ENCODE results near the gene APH1B.
"Not testable (repeated sequence)": the region's sequence is repeated elsewhere in the genome, so short reads cannot be mapped to it uniquely, and the experiment has no call there.

Gene APH1B

DNA sequence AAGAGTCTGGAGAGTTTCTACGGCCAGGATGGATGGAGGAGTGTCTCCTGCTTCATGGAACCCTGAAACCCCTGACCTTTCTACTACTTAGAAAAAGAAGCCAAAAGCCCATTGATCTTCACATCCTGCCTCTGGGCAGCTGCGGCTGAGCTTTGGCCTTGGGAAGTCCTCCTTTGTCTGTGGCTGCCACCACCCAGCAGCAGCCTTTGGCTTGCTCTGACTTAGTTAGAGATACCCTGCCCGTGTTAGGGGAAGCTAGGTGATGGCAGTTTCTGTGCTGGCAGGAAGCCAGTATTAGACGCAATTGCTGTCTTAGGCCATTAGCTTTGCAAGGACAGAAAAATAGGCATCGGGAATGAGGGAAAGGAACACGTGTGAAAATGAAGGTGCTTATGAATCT lies 18.8 kb downstream of the APH1B start:
- no peak for DNase-seq (ENCODE audit: low read depth in 2 of 2)

DNA sequence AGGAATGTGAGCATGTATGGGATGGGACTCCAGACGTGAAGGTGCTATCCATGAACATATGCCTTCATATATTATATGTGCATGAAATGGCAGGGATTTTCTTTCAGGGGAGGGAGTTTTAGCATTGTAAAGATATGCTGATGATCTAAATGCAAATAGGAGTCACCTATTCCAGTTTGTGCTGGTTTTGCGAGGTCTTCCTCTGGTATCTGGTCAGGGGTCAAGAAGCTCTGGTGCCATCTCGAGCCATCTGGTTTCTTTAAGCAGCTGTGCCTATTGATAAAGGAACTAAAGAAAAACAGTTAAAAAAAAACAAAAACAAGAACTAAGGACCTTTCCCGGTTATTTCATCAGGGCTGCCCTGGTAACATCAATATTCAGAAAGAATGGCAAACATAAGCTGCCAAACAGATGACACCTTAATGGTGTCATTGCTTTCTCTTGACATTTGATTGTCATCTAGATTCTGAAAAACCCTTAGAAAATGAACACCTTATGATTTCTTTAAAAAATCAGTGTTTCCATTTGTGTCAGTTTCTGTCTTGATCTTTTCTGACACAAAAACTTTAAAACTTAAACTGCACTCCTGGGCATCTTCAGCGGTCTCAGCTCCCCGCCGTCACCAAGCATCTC lies 22.7 kb downstream of the APH1B start:
- no peak for DNase-seq (ENCODE audit: low read depth in 2 of 2)

DNA sequence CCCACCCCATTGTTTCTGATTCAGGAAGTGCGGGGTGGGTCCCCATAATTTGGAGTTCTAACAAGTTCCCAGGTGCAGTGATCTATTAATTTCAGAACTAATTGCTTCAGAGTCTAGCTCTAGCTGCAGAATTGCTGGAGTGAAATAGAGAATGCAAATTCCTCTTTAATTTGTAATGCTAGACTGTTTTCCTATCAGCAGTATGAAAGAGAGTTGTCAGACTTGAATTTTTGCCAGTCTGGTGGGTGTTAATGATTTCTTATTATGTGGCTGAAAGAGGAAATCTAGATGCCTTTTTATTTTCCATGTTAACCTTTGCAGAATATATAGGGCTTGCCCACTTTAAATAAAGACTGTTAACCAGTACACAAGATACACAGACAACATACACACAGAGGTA lies 23.7 kb downstream of the APH1B start:
- no peak for DNase-seq (ENCODE audit: low read depth in 2 of 2)

DNA sequence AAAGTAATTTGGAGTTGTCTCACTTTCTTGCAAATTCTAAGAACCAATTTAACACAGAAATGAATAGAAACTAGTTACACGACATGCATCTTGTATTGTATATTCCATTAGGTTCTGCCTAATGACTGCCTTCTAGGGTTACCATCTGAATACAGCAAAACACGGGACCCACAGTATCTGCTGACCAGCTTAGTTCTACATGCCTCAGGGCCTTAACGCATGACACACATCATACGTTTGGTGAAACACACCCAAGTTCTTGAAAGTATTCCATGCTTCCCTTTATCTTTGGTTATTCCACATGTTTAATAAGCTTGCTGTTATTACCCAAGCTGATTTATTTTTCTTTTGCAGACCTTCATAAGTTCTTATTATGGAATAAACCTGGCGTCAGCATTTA lies 27.9 kb downstream of the APH1B start:
- DNase-seq (ENCODE audit: low read depth in 2 of 2): no peak

DNA sequence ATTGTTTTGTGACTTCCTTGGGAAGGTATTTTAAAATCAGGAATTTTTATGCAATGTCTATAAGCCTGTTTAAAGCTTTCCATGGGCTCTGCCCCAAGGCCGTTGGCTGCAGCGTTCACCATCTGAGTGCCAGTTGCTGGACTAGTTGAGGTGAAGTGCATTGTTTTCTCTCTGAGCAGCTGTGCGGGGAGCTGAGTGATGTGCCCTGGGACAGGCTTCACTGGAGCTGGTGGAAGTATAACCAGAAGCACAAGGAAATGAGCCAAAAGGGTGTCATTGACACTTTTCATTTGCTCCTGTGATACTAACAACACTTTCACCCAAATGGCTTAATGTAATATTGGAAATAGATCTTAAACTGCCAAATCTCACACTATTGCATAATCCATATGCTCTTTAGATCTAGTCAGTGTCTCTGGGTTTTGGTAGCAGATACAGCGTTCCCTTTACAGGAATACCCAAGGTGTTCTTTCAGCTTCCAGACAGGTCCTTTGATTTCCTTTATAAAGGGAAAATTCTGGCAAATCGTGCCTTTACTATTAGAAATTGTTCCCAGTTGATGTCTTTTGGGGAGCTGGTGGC lies 29.2 kb downstream of the APH1B start:
- no peak for DNase-seq (ENCODE audit: low read depth in 2 of 2)

DNA sequence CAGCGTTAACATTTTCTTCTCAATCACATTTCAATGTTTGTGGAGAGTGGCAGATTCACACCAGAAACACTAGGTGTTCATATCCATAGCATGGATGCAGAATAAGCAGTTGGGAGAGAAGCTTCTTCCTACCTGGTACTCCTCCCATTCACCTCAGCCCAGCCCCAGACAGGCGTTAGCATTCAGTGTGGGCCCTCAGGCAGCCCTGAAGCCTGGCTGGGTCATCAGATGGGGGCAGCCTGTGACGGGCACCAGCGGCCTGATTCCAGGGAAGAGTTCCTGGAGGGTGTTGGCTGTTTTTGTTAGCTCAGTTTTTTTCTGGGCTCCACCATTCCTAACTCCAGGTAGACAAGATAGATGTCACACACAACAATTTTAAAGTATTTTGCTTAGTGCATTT lies 31.1 kb downstream of the APH1B start:
- DNase-seq (ENCODE audit: low read depth in 2 of 2): no peak

DNA sequence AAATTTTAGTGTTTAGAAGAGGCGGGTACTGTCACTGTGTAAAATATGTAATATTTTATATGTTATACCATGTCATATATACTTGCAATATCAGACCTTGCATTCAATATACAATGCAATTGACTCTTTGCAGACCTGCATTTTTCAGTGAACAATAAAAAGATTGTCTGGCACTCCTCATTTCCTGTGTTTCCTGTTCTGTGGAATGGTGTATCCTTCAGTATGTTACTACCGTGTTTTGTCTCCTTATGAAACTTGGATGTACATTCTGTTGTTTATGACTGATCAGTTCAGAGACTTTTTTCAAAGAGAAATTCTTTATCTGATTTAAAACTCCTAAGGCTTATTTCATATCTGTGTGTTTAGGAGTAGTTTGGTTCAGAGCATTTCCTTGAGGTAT lies 31.5 kb downstream of the APH1B start:
- no peak for DNase-seq (ENCODE audit: low read depth in 2 of 2)

DNA sequence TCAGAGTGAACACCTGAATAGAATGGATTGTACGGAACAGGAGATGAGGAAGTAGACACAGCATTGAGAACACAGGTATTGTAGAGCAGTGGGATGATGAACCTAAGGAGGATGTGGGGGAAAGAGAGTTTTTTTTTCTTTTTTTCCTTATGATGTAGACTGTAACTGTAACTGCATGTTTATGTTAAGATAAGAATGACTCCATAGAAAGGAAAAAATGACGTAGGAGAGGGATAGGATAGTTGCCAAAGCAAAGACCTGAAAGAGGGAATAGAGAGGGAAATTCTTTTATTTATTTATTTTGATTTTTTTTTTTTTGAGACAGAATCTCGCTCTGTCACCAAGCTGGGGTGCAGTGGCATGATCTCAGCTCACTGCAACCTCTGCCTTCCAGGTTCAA lies 33.2 kb downstream of the APH1B start:
- DNase-seq (ENCODE audit: low read depth in 2 of 2): no peak

DNA sequence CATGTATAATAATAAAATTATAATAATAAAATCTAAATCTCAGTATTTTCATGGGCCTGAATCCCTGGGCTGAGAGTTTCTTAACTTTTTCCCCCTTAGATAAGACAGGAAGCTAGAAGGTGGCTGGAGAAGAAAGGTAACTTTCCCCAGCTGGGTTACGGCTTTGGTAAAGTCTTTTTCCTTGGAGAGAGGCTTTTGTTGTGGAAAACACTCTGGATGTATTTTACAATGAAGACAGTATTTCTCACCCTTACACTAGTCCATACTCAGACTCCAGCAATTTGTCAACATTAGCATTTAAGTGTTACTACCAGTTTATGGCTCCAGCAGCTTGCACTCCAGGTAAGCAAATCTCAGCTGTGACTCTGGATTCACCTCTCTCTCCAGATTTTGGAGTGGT lies 34.9 kb downstream of the APH1B start:
- DNase-seq (ENCODE audit: low read depth in 2 of 2): no peak

DNA sequence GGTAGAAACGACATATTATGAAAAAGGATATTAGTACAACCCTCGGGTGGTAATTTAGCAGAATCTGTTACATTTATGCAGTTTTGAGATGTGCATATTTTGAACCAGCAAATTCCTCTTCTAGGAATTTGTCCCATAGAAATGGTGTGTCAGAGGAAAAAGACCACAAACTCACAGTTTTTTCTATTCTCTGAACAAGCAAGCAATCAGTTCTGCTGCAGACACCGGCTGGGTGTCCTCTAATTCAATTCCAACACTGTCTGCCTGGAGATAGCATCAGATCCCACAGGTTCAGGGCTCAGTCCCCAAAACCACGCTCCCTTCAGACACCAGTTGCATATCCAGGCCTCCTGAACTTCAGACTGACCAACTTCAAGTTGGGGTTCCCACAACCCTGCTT lies 36.4 kb downstream of the APH1B start:
- DNase-seq (ENCODE audit: low read depth in 2 of 2): no peak

DNA sequence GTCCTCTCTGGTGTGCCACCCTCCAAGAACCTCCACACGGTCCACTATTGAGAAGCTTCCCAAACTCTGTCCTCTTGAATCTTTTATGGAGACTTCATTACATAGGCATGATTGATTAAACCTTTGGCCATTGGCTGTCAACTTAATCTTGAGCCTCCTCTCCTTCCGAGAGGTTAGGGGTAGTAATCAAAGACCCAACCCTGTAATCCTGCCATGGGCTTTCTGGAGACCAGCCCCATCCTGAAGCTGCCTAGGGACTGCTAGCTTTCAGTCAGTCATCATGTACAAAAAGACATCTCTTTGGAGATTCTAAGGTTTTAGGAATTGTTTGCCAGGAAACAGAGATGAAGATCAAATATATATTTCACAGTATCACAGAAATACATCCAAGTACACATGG lies 37.0 kb downstream of the APH1B start:
- no peak for DNase-seq (ENCODE audit: low read depth in 2 of 2)

DNA sequence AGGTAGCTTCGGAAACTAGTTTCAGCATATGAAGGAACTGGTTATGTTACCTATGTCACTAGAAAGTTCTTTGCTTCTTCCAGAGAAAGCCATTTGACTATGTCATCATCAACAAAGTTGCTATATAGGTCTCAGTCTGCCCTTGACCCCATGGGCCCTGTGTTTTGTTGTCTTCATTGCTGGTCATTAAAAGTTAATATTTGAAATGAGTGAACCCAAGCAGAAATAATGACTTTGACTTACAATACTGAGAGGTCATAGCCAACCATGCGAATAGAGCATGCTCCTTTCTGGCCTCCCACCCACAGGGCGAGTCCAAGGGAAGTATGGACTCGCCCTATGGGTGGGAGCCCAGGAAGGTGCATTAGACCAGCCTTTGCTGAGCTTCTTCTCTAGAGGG lies 40.9 kb downstream of the APH1B start:
- no peak for DNase-seq (ENCODE audit: low read depth in 2 of 2)

DNA sequence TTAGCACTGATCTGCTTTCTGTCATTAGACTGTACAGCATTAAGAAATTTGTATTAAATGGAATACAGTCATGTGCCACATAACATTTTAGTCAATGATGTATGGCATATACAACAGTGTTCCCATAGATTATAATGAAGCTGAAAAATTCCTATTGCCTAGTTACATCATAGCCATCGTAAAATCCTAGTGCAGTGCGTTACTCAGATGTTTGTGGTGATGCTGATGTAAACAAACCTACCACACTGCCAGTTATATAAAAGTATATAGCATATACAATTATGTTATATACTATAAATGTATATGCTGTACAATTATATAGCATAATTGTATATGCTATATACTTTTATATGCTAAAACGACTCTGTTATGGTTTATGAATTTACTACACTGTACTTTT lies 41.7 kb downstream of the APH1B start:
- no peak for DNase-seq (ENCODE audit: low read depth in 2 of 2)

DNA sequence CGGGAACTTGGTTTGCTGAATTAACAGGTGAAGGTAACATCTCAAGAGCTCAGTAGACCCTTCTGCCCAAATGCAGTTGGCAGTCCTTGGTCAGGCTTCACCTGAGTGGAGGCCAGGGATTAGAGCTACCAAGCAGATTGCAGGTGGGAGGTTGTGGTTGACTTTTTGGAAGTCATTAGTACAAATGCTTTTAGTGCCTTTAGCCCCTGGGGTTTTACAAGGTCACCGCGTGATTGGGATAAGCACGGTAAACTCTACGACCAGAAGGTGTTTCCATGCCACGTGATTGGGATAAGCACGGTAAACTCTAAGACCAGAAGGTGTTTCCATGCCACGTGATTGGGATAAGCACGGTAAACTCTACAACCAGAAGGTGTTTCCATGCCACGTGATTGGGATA lies 43.0 kb downstream of the APH1B start:
- not testable (repeated sequence) for DNase-seq (ENCODE audit: low read depth in 2 of 2)

DNA sequence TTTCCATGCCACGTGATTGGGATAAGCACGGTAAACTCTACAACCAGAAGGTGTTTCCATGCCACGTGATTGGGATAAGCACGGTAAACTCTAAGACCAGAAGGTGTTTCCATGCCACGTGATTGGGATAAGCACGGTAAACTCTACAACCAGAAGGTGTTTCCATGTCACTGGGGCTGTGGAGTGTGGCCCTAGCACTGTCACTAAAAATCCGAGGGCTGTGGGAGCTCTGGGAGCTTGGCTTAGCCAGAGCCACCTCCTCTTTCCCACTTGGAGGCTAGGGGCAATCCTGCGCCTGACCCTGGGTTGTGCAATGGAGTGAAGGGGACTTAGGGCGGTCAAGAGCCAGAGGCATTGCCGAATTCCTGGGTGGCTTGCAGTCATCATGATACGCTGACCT lies 43.6 kb downstream of the APH1B start:
- not testable (repeated sequence) for DNase-seq (ENCODE audit: low read depth in 2 of 2)

DNA sequence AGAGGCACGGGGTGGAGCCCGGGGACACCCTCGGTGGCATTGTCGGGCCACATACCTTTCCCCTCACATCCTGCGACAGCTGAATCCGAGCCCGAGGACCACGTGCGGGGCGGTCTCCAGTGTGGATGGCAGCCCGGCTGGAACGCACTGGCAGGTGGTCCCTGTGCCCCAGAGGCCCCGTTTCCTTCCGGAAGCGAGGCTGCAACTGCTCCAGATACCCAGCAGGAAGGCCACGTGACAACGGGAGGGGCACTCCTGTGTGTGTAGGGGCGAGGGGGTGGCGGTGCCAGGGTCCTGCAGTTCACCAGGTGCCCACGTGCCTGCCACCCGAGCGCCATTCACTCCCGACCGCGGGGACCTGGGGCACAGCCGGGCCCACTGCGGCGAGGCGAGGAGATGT lies 44.1 kb downstream of the APH1B start:
- DNase-seq (ENCODE audit: low read depth in 2 of 2): no peak

DNA sequence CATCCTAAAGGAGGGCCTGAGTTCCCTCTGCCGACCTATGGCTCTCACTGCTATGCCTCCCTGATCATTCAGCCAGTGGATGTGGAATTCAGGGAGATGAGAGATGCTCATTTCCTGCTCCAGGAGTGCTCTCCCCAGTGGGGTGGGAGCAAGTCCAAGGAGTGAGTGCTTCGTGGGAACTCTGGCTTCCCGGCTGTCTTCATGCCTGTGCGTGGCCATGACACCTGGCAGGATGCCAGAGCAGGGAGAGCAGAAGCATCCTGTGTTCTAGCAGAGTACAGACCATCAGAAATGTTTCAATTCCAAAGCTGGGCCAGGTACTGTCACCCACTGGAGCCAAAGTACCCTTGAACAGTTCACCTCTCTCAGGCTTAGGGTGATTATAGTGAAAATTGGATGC lies 45.1 kb downstream of the APH1B start:
- DNase-seq (ENCODE audit: low read depth in 2 of 2): no peak

DNA sequence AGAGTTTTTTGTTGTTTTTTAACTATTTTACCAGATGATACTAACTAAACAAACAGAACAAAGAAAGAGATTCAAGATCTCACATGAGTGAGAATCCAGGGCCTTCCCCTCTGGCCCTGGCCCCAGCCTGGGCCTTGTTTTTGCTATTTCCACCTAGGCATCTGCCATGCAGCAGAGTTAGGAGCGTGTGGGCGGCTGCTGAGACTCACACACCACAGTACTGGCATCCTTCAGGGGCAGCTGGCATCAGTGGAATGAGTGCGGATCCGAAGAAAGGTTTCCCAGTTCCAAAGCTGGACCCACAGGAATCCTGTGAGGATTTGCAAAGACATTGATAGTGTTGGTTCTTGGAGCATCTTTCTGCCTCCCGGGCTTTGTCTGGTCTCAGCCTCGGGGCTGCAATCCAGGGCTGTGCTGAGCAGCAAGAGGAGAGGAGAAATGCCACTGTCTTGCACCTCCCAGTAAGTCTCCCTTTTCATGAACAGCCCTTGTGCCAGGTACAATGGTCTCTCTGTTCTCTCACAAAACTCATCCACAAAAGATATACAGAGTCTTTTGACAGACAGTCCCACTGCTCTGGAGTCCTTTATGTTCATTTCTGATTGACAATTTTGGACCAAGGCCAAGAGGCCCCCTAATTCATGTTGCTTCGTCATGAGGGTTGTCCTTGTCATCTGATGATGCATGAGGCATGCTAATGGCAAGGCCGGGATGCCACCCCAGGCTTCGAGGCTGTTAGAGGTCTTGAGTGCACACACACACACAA lies 46.6 kb downstream of the APH1B start:
- no peak for DNase-seq (ENCODE audit: low read depth in 2 of 2)

DNA sequence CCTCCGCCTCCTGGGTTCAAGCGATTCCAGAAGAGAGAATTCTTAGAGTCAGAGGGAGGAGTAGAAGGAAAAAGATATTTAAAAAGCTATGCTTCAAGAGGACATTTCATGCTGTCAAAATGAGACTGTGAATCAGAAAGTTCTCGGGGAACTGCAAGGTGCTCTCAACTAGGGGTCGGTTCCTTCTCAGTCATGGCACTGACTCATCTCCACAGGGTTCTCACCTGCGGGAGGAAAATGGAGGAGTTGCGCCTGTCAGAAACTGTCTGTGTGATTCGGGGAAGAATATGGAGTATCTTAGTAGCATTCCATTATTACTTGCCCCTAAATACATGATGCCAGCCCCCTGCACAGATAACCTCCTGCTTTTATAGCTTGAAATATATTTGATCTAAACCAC lies 47.4 kb downstream of the APH1B start:
- DNase-seq (ENCODE audit: low read depth in 2 of 2): no peak

DNA sequence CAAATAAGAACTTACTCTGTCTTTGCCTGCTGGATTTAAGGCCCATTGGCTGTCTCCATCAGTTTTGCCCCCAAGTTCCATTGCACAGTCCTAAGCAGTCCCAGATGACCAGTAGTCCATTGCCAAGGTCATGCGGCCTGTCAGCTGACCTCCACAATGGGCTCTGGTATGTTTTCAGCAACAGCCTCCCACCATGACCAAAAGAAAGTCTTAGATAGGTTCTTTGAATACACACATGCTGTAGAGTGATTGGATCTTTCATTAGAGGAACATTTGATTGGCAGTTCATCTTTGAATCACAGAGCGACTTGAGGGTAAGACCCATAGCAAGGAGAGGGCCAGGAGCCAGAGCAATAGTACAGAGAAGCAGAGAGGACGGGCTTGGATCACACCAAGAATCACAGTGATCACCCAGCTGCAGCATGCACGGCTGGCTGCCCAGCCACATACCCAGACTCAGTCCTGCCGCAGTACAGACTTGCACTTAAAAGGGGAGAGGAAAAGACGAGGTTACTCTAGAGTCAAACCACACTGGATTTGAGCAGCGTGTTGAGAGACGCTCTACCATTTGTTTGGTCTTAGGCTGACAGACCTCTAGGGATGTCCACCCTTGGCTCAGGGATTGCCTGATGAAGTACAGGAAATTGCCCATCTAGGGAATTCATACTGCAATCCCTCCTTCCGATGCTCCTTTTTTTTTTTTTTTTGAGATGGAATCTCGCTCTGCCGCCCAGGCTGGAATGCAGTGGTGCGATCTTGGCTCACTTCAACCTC lies 50.4 kb downstream of the APH1B start:
- no peak for DNase-seq (ENCODE audit: low read depth in 2 of 2)

DNA sequence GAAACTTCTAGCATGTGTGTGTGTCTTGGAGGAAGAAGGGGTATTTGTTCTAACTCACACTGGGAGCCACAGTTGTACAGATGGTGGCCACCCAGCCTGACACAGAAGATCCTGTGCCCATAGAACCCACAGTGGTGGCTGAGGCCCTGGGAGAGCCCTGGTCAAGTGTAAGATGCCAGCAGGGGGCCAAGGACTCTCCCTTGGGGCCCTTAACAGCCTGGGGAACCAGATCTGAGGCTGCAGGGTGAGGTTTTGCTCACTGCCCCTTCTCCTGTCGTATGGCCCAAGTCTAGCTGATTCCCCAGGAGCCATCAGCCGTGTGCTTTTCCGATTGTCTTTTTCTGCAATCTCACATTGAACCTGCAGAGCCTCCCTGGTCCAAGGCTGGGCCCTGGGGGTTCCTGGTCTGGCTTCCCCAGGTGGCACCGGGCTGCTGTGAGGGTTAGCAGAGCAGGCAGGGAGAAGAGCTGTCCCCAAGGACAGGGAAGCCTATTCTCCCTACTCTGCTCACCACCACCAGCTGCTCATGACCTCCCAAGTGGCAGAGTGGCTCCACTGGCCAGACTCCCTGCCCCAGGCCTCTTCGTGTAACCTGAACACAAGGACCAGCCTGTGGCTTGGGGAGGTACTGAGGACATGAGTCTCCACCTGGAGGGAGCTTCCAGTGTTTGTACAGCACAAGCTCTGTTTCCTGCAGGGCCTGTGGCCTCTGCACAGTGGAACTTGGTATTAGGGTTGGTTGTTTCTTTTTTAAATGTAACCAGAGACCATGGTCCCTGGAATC lies 52.4 kb downstream of the APH1B start:
- no peak for DNase-seq (ENCODE audit: low read depth in 2 of 2)

DNA sequence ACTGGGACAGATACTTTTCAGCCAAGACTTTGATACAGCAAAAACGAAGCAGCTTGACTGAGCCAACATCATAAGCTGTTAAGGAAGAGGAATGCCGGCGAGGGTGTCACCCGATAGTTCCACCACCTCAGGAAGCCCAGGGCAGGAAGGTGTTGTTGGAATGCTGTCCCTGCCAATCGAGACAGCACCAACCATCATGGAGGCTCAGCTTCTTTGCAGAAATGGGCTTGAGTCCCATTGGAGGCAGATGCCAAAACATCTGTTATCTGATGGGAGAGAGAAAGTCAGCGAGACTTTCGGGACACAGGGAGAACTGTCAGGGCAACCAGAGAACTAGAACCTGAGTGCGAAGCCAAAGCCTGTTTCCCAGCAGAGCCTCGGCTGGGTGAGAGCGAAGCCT lies 53.5 kb downstream of the APH1B start:
- DNase-seq (ENCODE audit: low read depth in 2 of 2): no peak
